Trophoblast cell (in vitro differentiated cells and primary cell): ENCODE measurements around the gene CYGB.
"Not testable (repeated sequence)": the region's sequence is repeated elsewhere in the genome, so short reads cannot be mapped to it uniquely, and the experiment has no call there.

Experiments used
- DNase-seq, 2 donors: peaks; one replicate each; pipeline ENCODE4 v3.0.0-alpha.2; 2016
- H2AFZ ChIP-seq: 2 replicates; pipeline ENCODE4 v1.6.1; 2013; ENCODE audit warnings: low read length, moderate library complexity, mild to moderate bottlenecking; ENCODE audit not compliant: insufficient read depth, poor library complexity
- H2AK5ac ChIP-seq: 2 replicates; pipeline ENCODE4 v1.6.1; 2013; ENCODE audit warnings: mild to moderate bottlenecking, low read length
- H2BK120ac ChIP-seq: 2 replicates; pipeline ENCODE4 v1.6.1; 2013; ENCODE audit warnings: low read length, mild to moderate bottlenecking, moderate library complexity; ENCODE audit not compliant: insufficient read depth, poor library complexity
- H2BK12ac ChIP-seq: 2 replicates; pipeline ENCODE4 v1.6.1; 2013; ENCODE audit warnings: mild to moderate bottlenecking, low read length, moderate library complexity
- H2BK5ac ChIP-seq: 2 replicates; pipeline ENCODE4 v1.6.1; 2013; ENCODE audit warnings: low read length, low read depth, moderate library complexity, mild to moderate bottlenecking; ENCODE audit not compliant: poor library complexity
- H3K14ac ChIP-seq: 2 replicates; pipeline ENCODE4 v1.6.1; 2013; ENCODE audit warnings: mild to moderate bottlenecking, low read length
- H3K18ac ChIP-seq: 2 replicates; pipeline ENCODE4 v1.6.1; 2013; ENCODE audit warnings: mild to moderate bottlenecking, low read length
- H3K23ac ChIP-seq: 2 replicates; pipeline ENCODE4 v1.6.1; 2013; ENCODE audit warnings: low read length
- H3K27ac ChIP-seq: 2 replicates; pipeline ENCODE4 v1.5.1; 2013; ENCODE audit warnings: low read depth, mild to moderate bottlenecking, inconsistent platforms, low read length, moderate library complexity
- H3K27me3 ChIP-seq: 2 replicates; pipeline ENCODE4 v1.6.1; 2013; ENCODE audit warnings: inconsistent platforms, mild to moderate bottlenecking, low read length, moderate library complexity; ENCODE audit not compliant: insufficient read depth
- H3K36me3 ChIP-seq, 2 experiments: 1 replicate in 1 of 2; 2 replicates in 1 of 2; pipeline ENCODE4 v1.6.1; 2013; ENCODE audit warnings: low read length in 2 of 2, mild to moderate bottlenecking in 2 of 2, moderate library complexity in 1 of 2; ENCODE audit not compliant: insufficient read depth in 2 of 2, control insufficient read depth in 1 of 2
- H3K4ac ChIP-seq: 2 replicates; pipeline ENCODE4 v1.6.1; 2013; ENCODE audit warnings: low read depth, mild to moderate bottlenecking, low read length, moderate library complexity
- H3K4me1 ChIP-seq, 2 experiments: 1 replicate in 1 of 2; 2 replicates in 1 of 2; pipeline ENCODE4 v1.6.1; 2013; ENCODE audit warnings: low read length in 2 of 2, mild to moderate bottlenecking in 2 of 2, moderate library complexity in 1 of 2; ENCODE audit not compliant: insufficient read depth in 2 of 2, control insufficient read depth in 1 of 2
- H3K4me2 ChIP-seq: 2 replicates; pipeline ENCODE4 v1.6.1; 2013; ENCODE audit warnings: inconsistent platforms, mild to moderate bottlenecking, low read length, moderate library complexity
- H3K4me3 ChIP-seq: 2 replicates; pipeline ENCODE4 v1.5.1; 2013; ENCODE audit warnings: mild to moderate bottlenecking, low read depth, low read length, inconsistent platforms
- H3K79me1 ChIP-seq: one replicate; pipeline ENCODE4 v1.6.1; 2013; ENCODE audit warnings: low read length
- H3K79me2 ChIP-seq: 2 replicates; pipeline ENCODE4 v1.6.1; 2013; ENCODE audit warnings: low read length, mild to moderate bottlenecking; ENCODE audit not compliant: control insufficient read depth, insufficient read depth, poor library complexity
- H3K9ac ChIP-seq: 2 replicates; pipeline ENCODE4 v1.6.1; 2013; ENCODE audit warnings: mild to moderate bottlenecking, low read length
- H3K9me3 ChIP-seq: 2 replicates; pipeline ENCODE4 v1.6.1; 2013; ENCODE audit warnings: low read depth, mild to moderate bottlenecking, control low read depth, inconsistent platforms, low read length; ENCODE audit not compliant: insufficient read depth
- H4K12ac ChIP-seq: 2 replicates; pipeline ENCODE4 v1.6.1; 2013; ENCODE audit warnings: low read depth, mild to moderate bottlenecking, low read length, moderate library complexity
- H4K8ac ChIP-seq: 2 replicates; pipeline ENCODE4 v1.6.1; 2013; ENCODE audit warnings: low read depth, mild to moderate bottlenecking, low read length, moderate library complexity
- H4K91ac ChIP-seq: one replicate; pipeline ENCODE4 v1.6.1; 2013; ENCODE audit warnings: low read depth, mild to moderate bottlenecking, low read length, moderate library complexity
- WGBS: extraction: QIAGEN DNeasy Blood & Tissue Kit; methylation state at CpG from one replicate; pipeline ENCODE4 v1.1.7; 2013; ENCODE audit warnings: missing lambda C conversion rate; ENCODE audit not compliant: insufficient read length, insufficient coverage; ENCODE audit errors: extremely low coverage; 5-methylcytosine and 5-hydroxymethylcytosine counted together

CYGB gene

DNA sequence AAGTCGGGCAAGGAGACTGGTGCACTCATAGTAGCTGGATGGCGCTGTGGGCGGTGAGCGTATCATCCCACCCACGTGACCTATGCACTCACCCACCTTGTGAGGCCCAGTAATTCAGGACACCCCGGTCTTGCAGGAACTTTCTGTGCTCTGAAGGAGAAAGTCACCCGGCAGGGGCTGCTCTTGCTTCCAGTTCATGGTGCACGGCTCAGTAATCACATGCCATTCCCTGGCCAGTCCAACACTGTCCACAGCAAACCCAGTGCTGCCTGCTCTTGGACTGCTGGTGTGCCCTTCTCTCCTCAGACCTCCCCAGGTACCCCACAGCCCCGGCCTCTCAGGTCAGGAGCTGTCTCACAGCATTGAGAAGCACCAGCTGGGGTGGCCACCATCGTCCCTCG is 19.9 kb downstream of the CYGB start:
- no peak overlapping the region for H2AFZ ChIP-seq
- no peak overlapping the region for H3K14ac ChIP-seq
- no peak overlapping the region for H4K12ac ChIP-seq
- no peak overlapping the region for H3K4ac ChIP-seq
- H4K8ac ChIP-seq = no peak overlapping the region
- H3K9me3 ChIP-seq = peaks cover 5% of the 10 kb centered on the region
- H2BK5ac ChIP-seq = no peak overlapping the region
- no peaks in the 10 kb centered on the region for H3K79me2 ChIP-seq
- H2AK5ac ChIP-seq = no peak overlapping the region
- H3K4me1 ChIP-seq = no peaks in the 10 kb centered on the region
- no peak overlapping the region for H3K27ac ChIP-seq
- WGBS = no CpG with 5 or more reads among the region's 11 CpGs
- H3K27me3 ChIP-seq = no peaks in the 10 kb centered on the region
- no peak overlapping the region for H3K23ac ChIP-seq
- no peak overlapping the region for H3K18ac ChIP-seq
- H2BK12ac ChIP-seq = no peak overlapping the region
- H3K36me3 ChIP-seq = no peaks in the 10 kb centered on the region
- H3K79me1 ChIP-seq = no peaks in the 10 kb centered on the region
- H3K4me2 ChIP-seq = no peak overlapping the region
- peak overlapping the region; percentile 3 for H3K4me3 ChIP-seq
- H4K91ac ChIP-seq = no peak overlapping the region
- H3K9ac ChIP-seq = no peak overlapping the region
- DNase-seq = no peak
- H2BK120ac ChIP-seq = no peak overlapping the region

- Histone ChIP-seq H3K4me3 (no peak overlapping the region), H3K9ac (no peak overlapping the region), H3K4me1 (no peaks in the 10 kb centered on the region), H2AK5ac (no peak overlapping the region), H3K14ac (no peak overlapping the region), H3K4ac (no peak overlapping the region), H3K4me2 (no peak overlapping the region), H2BK5ac (no peak overlapping the region), H4K8ac (no peak overlapping the region), H3K79me1 (no peaks in the 10 kb centered on the region), H3K23ac (no peak overlapping the region), H4K91ac (no peak overlapping the region), H2BK120ac (no peak overlapping the region), H4K12ac (no peak overlapping the region), H3K79me2 (no peaks in the 10 kb centered on the region), H3K9me3 (peaks cover 6% of the 10 kb centered on the region), H3K27me3 (no peaks in the 10 kb centered on the region), H2BK12ac (no peak overlapping the region), H3K27ac (no peak overlapping the region), H3K18ac (no peak overlapping the region), H3K36me3 (no peaks in the 10 kb centered on the region), H2AFZ (no peak overlapping the region)
- peak; percentile 64 to 70 for DNase-seq
- WGBS = no CpG with 5 or more reads among the region's 22 CpGs
These were observed 22.1 kb downstream of the CYGB start for GRCh38 chr17:76515274-76515949.

DNA sequence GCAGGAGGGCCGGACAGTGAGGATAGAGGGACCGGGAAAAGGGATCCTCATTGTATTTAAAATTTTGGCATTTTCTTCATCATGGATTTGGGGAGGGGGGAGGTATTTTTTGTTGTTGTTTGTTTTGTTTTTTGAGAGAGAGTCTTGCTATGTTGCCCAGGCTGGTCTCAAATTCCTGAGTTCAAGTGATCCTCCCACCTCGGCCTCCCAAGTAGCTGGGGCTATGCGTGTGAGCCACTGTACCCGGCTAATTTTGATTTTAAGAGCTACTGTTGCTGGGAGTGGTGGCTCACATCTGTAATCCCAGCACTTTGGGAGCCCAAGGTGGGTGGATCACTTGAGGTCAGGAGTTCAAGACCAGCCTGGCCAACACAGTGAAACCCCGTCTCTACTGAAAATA is 23.2 kb downstream of the CYGB start:
- H2AFZ ChIP-seq, H3K79me1 ChIP-seq, H3K9me3 ChIP-seq, H3K23ac ChIP-seq, DNase-seq, H2BK5ac ChIP-seq, H3K4me1 ChIP-seq, H4K91ac ChIP-seq, H2AK5ac ChIP-seq, H2BK120ac ChIP-seq, H3K18ac ChIP-seq, H3K9ac ChIP-seq, H3K4me2 ChIP-seq, H3K27me3 ChIP-seq, H2BK12ac ChIP-seq, H4K8ac ChIP-seq, H4K12ac ChIP-seq, H3K4me3 ChIP-seq, H3K4ac ChIP-seq, H3K14ac ChIP-seq, H3K36me3 ChIP-seq, H3K79me2 ChIP-seq, H3K27ac ChIP-seq: not testable (repeated sequence)
- WGBS = no CpG with 5 or more reads among the region's 6 CpGs

DNA sequence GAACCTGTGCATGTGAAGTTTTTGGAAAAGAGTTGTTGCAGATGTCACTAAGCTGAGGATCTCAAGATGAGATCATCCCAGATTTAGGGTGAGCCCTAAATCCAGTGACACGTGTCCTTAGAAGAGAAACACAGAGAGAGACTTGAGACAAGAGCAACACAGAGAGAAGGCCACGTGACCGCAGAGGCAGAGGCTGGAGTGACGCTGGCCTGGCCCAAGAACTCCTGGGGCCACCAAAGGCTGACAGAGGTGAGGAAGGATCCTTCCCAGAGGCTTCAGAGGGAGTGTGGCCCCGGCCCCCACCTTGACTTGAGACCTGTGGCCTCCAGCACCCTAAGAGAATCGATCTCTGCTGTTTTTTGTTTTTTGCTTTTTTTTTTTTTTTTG is 24.2 kb downstream of the CYGB start:
- H4K8ac ChIP-seq = no peak overlapping the region
- H2AFZ ChIP-seq = no peak overlapping the region
- H3K18ac ChIP-seq = no peak overlapping the region
- no peak overlapping the region for H3K14ac ChIP-seq
- no peak overlapping the region for H2AK5ac ChIP-seq
- H3K27ac ChIP-seq = no peak overlapping the region
- DNase-seq = no peak
- WGBS = no CpG with 5 or more reads among the region's 6 CpGs
- H2BK5ac ChIP-seq = no peak overlapping the region
- no peak overlapping the region for H3K4me3 ChIP-seq
- H3K4me1 ChIP-seq = no peaks in the 10 kb centered on the region
- no peak overlapping the region for H3K23ac ChIP-seq
- no peaks in the 10 kb centered on the region for H3K27me3 ChIP-seq
- no peak overlapping the region for H2BK120ac ChIP-seq
- no peaks in the 10 kb centered on the region for H3K79me2 ChIP-seq
- no peaks in the 10 kb centered on the region for H3K36me3 ChIP-seq
- H3K4me2 ChIP-seq = no peak overlapping the region
- peaks cover 6% of the 10 kb centered on the region for H3K9me3 ChIP-seq
- no peak overlapping the region for H3K4ac ChIP-seq
- H3K9ac ChIP-seq = no peak overlapping the region
- H2BK12ac ChIP-seq = no peak overlapping the region
- no peaks in the 10 kb centered on the region for H3K79me1 ChIP-seq
- H4K91ac ChIP-seq = no peak overlapping the region
- no peak overlapping the region for H4K12ac ChIP-seq
